GM21529 (cell line): ENCODE data around the gene CD300LB.
"Not testable (repeated sequence)": the region's sequence is repeated elsewhere in the genome, so short reads cannot be mapped to it uniquely, and the experiment has no call there.

Source experiments
- ATAC-seq: cut with Tn5 transposase; IDR thresholded peaks from one replicate; pipeline ENCODE4 v1.9.1; 2021; ENCODE audit not compliant: unreplicated experiment

The CD300LB gene

DNA sequence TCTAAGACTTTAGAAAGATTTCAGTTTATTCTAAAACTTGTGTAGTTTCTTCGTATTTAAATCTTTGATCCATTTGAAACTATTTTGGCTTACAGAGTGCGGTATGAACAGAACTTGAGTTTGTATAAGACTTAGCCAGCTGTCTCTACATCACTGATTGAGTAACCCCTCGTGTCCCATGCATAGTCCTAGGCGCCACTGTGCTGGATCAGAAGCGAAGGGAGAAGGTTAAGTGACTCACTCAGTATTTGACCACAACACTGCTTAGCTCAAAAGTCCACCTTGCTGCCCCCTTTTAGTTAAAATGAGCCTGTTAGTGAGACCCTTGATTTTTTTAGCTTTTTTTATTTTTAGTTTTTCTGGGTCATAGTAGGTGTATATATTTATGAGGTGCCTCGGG is 28.4 kb downstream of the CD300LB start:
- ATAC-seq: no peak

DNA sequence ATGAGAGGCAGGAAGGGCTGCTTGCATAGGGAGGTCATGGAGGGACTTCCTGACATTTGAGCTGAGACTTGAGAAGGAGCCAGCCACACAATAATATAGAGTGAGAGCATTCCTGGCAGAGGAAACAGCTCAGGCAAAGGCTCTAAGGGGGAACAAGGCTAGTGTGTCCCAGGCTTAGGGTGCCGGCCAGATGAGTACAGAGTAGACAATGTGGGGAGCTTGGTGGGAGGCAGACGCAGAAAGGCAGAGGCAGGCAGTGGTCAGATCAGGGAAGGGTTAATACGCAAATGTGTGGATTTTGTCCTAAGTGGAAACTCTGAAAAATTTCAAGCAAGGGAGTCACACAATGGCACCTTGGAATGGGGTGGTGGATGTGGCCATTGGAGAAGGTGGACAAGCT is 31.3 kb downstream of the CD300LB start:
- ATAC-seq: no peak

DNA sequence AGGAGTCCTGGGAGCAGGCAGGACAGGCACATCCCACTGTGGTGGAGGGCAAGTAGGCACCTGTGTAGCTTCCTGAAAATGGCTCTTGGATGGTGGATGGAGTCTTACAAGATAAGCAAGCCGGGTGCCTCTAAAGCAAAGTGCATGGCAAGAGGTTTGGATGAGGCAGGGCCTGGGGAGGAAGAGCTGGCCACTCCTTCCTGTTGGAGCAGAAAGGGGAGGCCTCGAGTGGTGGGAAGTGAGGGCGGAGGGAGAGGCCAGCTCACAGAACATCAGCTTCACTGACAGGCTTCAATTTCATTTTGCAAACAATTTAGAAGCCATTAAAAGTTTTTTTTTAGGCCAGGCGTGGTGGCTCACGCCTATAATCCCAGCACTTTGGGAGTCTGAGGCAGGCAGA is 33.8 kb downstream of the CD300LB start:
- no peak for ATAC-seq

DNA sequence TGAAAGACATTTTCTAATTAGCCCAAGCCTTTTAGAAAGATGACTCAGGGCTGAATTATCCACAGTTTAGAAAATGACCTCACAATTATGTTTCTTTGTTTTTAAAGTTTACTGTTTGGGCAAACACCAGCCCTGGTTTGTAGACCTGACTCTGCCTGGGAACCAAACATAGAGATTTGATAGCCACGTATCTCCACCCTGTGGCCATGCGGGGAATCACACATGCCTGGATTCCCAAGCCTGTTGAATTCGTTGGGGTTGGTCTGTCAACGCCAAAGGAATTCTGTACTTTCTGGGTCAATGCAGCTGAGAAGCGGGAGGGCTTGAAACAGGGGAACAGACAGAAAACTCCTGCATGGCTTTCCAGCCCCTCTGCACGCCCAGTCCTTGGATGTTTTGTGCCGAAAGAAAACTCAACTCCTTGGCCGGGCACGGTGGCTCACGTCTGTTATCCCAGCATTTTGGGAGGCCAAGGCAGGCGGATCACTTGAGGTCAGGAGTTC is 37.9 kb downstream of the CD300LB start:
- no peak for ATAC-seq

DNA sequence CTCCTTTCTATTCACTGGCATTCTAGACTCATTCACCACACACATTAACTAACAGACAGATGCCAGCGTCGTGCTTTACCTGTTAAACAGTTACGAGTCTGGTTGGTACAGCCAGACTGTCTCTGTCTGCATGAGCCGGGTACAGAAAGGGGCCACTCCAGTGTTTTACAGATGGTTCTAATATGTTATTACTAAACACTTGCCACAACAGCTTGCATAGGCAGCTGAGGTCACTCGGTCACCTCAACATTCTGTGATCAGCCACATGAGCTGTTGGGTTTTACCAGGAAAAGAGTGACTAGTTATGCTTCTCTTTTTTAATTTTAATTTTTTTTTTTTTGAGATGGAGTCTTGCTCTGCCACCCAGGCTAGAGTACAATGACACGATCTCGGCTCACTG is 39.6 kb downstream of the CD300LB start:
- no peak for ATAC-seq

DNA sequence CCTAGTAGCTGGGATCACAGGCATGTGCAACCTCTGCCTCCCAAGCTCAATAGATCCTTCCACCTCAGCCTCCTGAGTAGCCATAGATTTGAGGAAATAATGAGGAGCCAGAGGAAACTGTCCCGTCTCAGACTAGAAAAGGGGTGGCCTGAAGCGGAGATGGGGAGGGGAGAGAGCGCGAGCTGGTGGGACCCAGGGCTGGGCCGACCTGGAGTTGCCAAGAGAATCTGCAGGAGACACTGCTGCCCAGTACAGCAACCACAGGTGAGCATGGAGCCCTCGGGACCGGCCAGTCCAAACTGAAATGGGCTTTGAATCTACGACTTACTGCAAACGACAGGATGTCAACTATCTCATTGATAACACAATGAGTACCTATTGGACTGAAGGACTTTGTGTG is 40.6 kb downstream of the CD300LB start:
- no peak for ATAC-seq

DNA sequence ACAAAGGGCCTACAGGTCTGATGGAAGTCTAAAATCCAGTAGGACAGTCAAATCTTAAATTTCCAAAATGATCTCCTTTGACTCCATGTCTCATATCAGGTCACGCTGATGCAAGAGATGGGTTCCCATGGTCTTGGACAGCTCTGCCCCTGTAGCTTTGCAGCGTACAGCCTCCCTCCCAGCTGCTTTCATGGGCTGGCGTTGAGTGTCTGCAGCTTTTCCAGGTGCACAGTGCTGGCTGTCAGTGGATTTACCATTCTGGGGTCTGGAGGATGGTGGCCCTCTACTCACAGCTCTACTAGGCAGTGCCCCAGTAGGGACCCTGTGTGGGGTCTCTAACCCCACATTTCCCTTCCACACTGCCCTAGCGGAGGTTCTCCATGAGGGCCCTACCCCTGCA is 43.0 kb downstream of the CD300LB start:
- not testable (repeated sequence) for ATAC-seq

DNA sequence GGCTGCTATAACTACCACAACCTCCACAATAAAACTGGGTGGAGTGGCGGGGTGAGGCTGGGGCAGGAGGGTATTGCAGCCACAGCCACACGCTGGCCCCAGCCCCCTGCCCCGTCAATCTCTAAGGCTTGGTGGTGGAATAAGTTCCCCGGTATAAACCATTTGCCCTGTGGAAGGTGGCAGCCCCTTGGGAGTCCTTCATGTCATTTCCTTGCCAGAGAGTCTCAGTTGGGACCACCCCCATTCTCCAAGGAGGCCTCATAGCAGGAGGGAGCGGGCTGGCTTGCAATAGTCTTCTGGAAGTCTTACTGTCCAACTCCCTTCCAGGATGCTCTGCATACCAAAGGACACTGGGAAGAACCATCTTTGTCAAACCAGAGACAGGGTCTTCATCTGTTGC is 45.4 kb downstream of the CD300LB start:
- no peak for ATAC-seq

DNA sequence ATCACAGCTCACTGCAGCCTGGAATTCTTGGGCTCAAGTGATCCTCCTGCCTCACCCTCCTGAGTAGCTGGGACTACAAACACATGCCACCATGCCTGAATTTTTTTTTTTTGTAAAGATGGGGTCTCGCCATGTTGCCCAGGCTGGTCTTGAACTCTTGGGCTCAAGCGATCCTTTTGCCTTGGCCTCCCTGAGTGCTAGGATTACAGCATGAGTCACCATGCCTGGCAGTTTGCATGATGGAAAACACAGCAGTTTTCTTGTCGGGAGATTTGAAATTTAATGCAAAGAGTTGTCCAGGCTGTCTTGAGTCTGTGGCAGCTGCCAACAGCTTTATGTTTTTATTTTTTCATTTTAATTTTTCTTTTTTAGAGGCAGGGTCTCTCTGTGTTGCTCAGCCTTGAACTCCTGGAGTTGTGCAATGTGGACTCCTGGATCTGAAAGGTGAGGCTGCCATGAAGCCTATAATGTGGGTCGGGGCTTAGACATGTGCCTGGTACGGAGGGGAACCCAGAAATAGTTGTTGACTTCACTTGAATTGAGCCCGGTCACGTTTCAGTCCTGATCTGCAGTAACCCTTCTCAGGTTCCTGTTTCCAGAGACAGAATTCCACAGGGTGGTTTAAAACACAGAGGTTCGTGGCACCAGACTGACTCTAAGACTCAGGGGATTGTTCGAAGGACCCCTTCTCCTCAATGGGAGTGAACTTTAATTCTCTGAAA is 46.1 kb downstream of the CD300LB start:
- no peak for ATAC-seq

DNA sequence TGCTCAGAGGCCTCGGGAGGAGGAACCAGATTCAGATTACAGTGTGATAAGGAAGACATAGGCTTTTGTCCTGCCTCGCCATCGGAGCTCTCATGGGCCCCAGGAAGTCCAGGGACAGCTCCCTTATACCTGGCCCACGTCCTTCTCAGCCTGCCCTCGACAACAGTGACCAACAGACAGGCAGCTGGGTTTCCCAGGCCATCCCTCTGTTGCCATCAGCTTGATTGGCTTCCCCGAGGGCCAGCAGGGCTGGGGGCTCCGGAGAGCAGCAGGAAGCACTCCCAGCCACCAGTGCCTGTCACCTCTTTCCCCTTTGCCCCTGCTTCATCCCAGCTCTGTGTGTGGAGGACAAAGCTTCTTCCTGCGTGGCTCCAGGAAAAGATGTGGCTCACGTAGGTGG is 47.2 kb downstream of the CD300LB start:
- ATAC-seq: no peak

DNA sequence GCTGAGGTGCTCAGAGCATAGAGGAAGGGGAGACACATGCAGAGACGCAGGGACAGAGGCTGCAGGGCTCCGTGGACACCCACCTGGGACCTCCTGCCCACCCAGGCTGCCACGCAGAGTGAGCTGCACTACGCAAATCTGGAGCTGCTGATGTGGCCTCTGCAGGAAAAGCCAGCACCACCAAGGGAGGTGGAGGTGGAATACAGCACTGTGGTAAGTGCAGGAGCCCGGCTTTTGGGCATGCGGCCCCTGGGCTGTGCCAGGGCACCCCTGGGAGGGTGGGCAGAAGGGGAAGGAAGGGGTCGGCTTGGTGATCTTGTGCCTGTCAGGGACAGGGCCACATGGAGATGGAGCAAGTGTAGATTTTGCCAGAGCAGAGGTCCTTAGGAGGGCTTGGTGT is 49.7 kb downstream of the CD300LB start:
- ATAC-seq: no peak

DNA sequence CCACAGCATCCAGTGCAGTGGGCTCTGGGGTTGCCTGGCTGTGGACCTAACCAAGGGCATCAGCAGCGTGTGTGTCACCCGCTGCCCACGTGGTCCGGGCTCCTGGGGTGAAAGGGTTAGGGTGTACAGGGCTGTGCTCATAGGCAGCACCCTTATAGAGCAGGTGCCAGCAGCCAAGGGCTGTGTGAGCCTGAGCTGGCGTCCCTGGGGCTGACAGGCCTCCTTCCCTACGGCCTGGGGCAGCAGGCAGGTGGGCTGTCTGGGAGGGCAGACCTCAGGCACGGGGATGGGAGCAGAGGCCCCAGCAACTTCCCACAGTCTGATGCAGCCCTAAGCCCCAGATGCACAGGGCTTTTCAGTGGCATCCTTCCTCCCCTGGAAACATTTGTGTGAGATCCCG is 51.0 kb downstream of the CD300LB start:
- no peak for ATAC-seq

DNA sequence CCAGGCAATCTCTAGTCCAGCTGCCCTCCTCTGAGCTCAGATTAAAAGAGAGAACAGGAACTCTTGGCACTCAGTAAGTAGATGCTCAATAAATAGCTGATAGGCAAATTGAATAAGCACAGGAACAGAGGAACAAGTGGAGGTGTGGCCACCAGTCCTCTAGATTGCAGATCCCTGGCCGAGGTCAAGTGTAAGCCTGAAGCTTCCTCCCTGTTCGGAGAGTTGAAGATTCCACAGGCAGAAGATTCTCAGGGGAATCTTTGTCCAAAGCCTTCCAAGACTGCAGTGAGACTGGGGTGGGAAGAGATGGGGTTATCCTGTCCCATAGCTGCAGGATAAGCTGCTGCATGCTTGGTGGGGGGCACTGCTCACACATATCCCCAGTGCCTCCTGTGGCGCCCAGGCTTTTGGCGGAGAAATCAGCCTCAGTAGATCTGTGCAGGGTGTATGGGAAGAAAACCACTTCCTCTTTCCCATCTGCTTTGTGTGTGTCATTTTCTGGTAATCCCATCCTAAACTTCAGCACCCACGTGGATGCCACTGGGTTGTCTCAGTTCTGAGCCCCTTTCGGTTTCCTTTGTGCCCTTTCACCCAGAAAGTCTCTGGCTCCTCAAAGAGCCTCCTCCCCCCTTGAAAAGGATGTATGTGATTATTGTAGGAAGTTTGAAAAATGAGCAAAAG is 52.7 kb downstream of the CD300LB start:
- ATAC-seq: peak; percentile 64

DNA sequence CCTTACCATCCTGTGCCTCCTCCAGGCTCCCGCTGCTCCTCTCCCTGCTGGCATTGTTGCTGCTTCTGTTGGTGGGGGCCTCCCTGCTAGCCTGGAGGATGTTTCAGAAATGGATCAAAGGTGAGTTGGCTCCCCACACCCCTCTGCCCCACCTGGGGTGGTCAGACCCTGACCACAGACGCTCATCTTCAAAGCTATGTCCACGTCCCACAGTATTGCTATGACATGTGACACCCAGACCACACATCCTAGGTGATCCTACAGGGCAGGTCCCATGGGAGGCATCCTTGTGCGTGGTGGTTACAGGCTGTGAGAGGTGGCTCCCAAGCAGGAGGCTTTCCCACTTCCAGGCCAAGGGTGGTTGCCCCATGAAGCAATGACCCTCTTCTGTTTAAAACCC is 53.9 kb downstream of the CD300LB start:
- ATAC-seq: no peak

DNA sequence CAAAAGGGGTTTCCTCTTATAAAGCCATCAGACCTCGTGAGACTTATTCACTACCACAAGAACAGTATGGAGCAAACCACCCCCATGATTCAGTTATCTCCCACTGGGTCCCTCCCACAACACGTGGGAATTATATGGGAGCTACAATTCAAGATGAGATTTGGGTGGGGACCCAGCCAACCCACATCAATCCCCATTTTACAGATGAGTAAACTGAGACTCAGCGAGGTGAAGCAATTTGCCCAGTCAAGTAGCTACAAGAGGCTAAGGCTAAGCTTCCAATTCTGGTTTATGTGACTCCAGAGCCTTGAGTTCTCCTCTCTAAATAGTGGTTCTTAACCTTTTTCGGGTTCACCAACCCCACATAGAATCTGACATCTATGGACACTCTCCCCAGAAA is 56.1 kb downstream of the CD300LB start:
- no peak for ATAC-seq

DNA sequence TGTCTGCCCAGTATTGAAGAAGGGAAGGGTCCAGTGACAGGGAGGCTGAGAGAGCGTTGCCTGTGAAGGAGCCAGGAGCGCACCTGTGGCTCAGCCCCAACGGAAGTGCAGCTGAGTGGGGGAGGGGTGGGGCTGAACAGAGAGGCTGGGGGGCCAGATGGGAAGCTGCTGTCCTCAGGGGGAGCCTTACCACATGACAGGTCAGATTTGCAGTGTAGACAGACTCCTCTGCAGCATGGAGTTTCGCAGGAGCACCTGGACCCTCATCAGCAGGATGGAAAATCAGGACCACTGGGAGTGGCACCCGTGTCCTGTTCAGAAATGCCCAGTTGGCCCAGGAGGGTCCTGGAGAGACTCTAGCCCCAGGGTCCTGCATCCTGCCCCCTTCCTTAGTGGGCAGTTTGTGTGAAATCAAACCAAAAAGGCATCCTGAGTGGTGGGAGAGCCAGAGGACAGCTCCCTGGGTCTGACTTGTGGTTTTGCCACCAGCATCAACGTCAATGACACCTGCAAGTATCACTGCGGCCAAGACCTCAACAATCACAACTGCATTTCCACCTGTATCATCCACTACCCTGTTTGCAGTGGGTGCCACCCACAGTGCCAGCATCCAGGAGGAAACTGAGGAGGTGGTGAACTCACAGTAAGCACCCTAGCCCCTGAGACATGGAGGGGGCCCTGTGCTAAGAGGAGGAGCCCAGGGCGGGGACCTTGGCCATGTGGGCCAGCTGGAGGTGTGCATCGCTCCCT is 57.1 kb downstream of the CD300LB start:
- no peak for ATAC-seq

DNA sequence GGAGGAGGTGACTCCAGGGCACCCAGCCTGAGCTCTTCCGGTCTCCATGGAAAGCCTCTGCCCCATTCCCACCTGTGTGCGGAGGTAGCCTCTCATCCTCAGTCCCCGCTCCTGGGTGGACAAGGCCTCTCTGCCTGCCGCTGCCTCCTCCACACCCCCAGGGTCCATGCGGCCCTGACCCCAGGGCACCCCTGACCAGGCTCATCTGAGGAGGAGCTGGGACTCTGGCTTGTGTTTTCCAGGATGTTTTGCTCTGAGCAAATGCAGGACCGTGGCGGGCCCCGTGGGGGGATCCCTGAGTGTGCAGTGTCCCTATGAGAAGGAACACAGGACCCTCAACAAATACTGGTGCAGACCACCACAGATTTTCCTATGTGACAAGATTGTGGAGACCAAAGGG is 58.0 kb downstream of the CD300LB start:
- ATAC-seq: no peak

DNA sequence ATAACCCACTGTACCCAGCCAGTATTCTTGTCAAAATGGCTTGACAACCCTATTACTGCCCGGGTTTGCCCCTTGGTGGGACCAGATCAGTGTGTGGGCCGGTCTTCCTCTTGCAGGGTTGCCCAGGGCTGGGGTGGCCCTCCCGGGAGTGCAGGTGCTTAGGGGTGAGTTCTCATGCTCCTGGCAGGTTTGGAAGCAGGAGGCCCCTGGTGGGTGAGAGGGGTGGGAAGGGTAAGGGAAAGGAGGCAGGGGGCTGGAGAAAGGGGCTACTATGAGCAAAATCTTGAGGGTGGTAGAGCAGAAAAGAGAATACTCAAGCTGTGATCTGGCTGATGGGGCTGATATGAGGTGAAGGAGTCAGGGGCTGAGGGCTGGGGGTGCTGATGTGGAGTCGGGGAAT is 58.4 kb downstream of the CD300LB start:
- ATAC-seq: no peak

DNA sequence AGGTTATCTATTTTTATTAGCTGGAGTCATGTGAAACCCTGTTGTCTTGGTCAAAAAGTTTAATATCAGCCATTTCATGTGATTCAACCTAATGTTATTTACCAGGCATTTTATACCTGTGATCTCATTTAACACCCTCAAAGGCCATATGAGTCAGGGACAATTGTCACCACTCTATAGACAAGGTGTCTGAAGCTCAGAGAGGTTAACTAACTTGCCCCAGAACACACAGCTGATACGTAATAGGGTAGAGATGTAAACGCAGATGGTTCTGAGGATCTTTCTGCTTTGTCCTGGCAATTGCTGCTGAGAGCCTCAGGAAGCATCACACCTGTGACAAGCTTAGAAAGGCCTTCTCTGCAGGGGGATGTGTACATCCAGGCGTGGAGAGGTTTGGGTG is 59.9 kb downstream of the CD300LB start:
- no peak for ATAC-seq
